H9 (cell line): ENCODE measurements around the gene PLXNA2. TPM values are rescaled to one million over a fixed set of nuclear protein-coding genes. Genes with fewer than 3 reads are reported as not detected.
A peak's percentile ranks its signal among the peaks of the same experiment; 100 is the strongest.

ENCODE experiments used
- DNase-seq: peaks from one replicate; pipeline ENCODE4 v3.0.0-alpha.2; 2017
- H2AFZ ChIP-seq: one replicate; pipeline ENCODE4 v1.6.1; 2013; ENCODE audit warnings: mild to moderate bottlenecking, low read length, control low read depth, moderate library complexity
- H2AK5ac ChIP-seq: 2 replicates; pipeline ENCODE4 v1.6.1; 2013; ENCODE audit warnings: low read length, control low read depth, mixed read lengths; ENCODE audit not compliant: insufficient read length
- H2BK120ac ChIP-seq: one replicate; pipeline ENCODE4 v1.6.1; 2013; ENCODE audit warnings: low read depth, mild to moderate bottlenecking, low read length, control low read depth, inconsistent platforms; ENCODE audit not compliant: poor library complexity, severe bottlenecking
- H2BK12ac ChIP-seq: 2 replicates; pipeline ENCODE4 v1.6.1; 2013; ENCODE audit warnings: low read length, control low read depth, mixed read lengths, low read depth; ENCODE audit not compliant: insufficient read length
- H2BK15ac ChIP-seq: 2 replicates; pipeline ENCODE4 v1.6.1; 2013; ENCODE audit warnings: low read depth, low read length, control low read depth
- H2BK20ac ChIP-seq: one replicate; pipeline ENCODE4 v1.6.1; 2013; ENCODE audit warnings: low read depth, mild to moderate bottlenecking, low read length, control low read depth, inconsistent platforms; ENCODE audit not compliant: poor library complexity, severe bottlenecking
- H2BK5ac ChIP-seq: 2 replicates; pipeline ENCODE4 v1.6.1; 2013; ENCODE audit warnings: low read length, control low read depth, mixed read lengths; ENCODE audit not compliant: insufficient read length
- H3K14ac ChIP-seq: 2 replicates; pipeline ENCODE4 v1.6.1; 2013; ENCODE audit warnings: low read length, control low read depth; ENCODE audit not compliant: insufficient read depth
- H3K18ac ChIP-seq: 2 replicates; pipeline ENCODE4 v1.6.1; 2013; ENCODE audit warnings: low read depth, mild to moderate bottlenecking, mixed read lengths, low read length, control low read depth; ENCODE audit not compliant: insufficient read length
- H3K23ac ChIP-seq: 2 replicates; pipeline ENCODE4 v1.6.1; 2013; ENCODE audit warnings: low read length, control low read depth, mixed read lengths, low read depth; ENCODE audit not compliant: insufficient read length
- H3K23me2 ChIP-seq: 2 replicates; pipeline ENCODE4 v1.6.1; 2013; ENCODE audit warnings: low read depth, mild to moderate bottlenecking, mixed read lengths, low read length, control low read depth; ENCODE audit not compliant: insufficient read length, poor library complexity, severe bottlenecking
- H3K27ac ChIP-seq: 2 replicates; pipeline ENCODE4 v1.5.1; 2013; ENCODE audit warnings: low read length, control low read depth, mixed read lengths, low read depth; ENCODE audit not compliant: insufficient read length
- H3K27me3 ChIP-seq: 2 replicates; pipeline ENCODE4 v1.6.1; 2013; ENCODE audit warnings: low read length, control low read depth, inconsistent platforms; ENCODE audit not compliant: insufficient read depth
- H3K4ac ChIP-seq: 2 replicates; pipeline ENCODE4 v1.6.1; 2013; ENCODE audit warnings: low read depth, mild to moderate bottlenecking, control low read depth, inconsistent platforms, low read length, moderate library complexity
- H3K4me1 ChIP-seq: 2 replicates; pipeline ENCODE4 v1.6.1; 2013; ENCODE audit warnings: low read length, control low read depth, inconsistent platforms; ENCODE audit not compliant: insufficient read depth
- H3K4me2 ChIP-seq: 2 replicates; pipeline ENCODE4 v1.6.1; 2013; ENCODE audit warnings: low read length, control low read depth, mixed read lengths; ENCODE audit not compliant: insufficient read length, insufficient read depth
- H3K56ac ChIP-seq: 2 replicates; pipeline ENCODE4 v1.6.1; 2013; ENCODE audit warnings: low read depth, mild to moderate bottlenecking, mixed read lengths, low read length, control low read depth; ENCODE audit not compliant: insufficient read length
- H3K79me1 ChIP-seq: 2 replicates; pipeline ENCODE4 v1.6.1; 2013; ENCODE audit warnings: low read depth, mild to moderate bottlenecking, moderate library complexity, low read length, control low read depth, inconsistent platforms; ENCODE audit not compliant: insufficient read depth, poor library complexity, severe bottlenecking
- H3K79me2 ChIP-seq: 2 replicates; pipeline ENCODE4 v1.6.1; 2013; ENCODE audit warnings: low read length, control low read depth, inconsistent platforms; ENCODE audit not compliant: insufficient read depth
- H3K9ac ChIP-seq: 2 replicates; pipeline ENCODE4 v1.6.1; 2013; ENCODE audit warnings: low read length, control low read depth, mixed read lengths; ENCODE audit not compliant: insufficient read length; ENCODE audit errors: extremely low read depth
- H3K9me3 ChIP-seq: one replicate; pipeline ENCODE4 v1.6.1; 2013; ENCODE audit warnings: low read depth, low read length, inconsistent platforms; ENCODE audit not compliant: control insufficient read depth
- H3T11ph ChIP-seq: one replicate; pipeline ENCODE4 v1.6.1; 2013; ENCODE audit warnings: mild to moderate bottlenecking, low read length, control low read depth, inconsistent platforms
- H4K20me1 ChIP-seq: one replicate; pipeline ENCODE4 v1.6.1; 2013; ENCODE audit not compliant: control insufficient read depth, insufficient read length, insufficient read depth
- H4K5ac ChIP-seq: 2 replicates; pipeline ENCODE4 v1.6.1; 2013; ENCODE audit warnings: low read depth, mild to moderate bottlenecking, mixed read lengths, low read length, control low read depth; ENCODE audit not compliant: insufficient read length
- H4K8ac ChIP-seq: replicated peaks from 2 replicates; pipeline ENCODE4 v1.6.1; 2013; ENCODE audit warnings: low read length, control low read depth, mixed read lengths, low read depth; ENCODE audit not compliant: insufficient read length
- H4K91ac ChIP-seq: 2 replicates; pipeline ENCODE4 v1.6.1; 2013; ENCODE audit warnings: low read depth, mild to moderate bottlenecking, moderate library complexity, mixed read lengths, low read length, control low read depth; ENCODE audit not compliant: insufficient read length
- H3K27ac Mint-ChIP-seq, 3 experiments: 2 replicates in 2 of 3; 3 replicates in 1 of 3; pipeline ENCODE4 v1.8.0; 2020 to 2021; ENCODE audit warnings: mixed read lengths in 3 of 3, mild to moderate bottlenecking in 1 of 3, moderate library complexity in 1 of 3
- H3K27me3 Mint-ChIP-seq: 2 replicates; pipeline ENCODE4 v1.8.0; 2021; ENCODE audit warnings: low read depth, mild to moderate bottlenecking, moderate library complexity, mixed read lengths
- H3K36me3 Mint-ChIP-seq, 3 experiments: 2 replicates in 2 of 3; 3 replicates in 1 of 3; pipeline ENCODE4 v1.8.0; 2020 to 2021; ENCODE audit warnings: low read depth in 3 of 3, mixed read lengths in 3 of 3; ENCODE audit not compliant: insufficient read depth in 1 of 3
- H3K4me1 Mint-ChIP-seq, 2 experiments: 2 replicates each; pipeline ENCODE4 v1.8.0; 2020; ENCODE audit warnings: mixed read lengths in 2 of 2
- H3K4me3 Mint-ChIP-seq, 2 experiments: 2 replicates in 1 of 2; 3 replicates in 1 of 2; pipeline ENCODE4 v1.8.0; 2020 to 2021; ENCODE audit warnings: mild to moderate bottlenecking in 2 of 2, mixed read lengths in 2 of 2, moderate library complexity in 1 of 2
- H3K9me3 Mint-ChIP-seq, 2 experiments: 2 replicates in 1 of 2; 3 replicates in 1 of 2; pipeline ENCODE4 v1.8.0; 2020; ENCODE audit warnings: mild to moderate bottlenecking in 2 of 2, mixed read lengths in 2 of 2, moderate library complexity in 1 of 2
- CTCF ChIP-seq: fragments of 200-600 bp; sonication (generic); conservative IDR thresholded peaks from 3 replicates; pipeline ENCODE4 v1.8.0; 2021; ENCODE audit warnings: antibody characterized with exemption, mild to moderate bottlenecking
- WGBS: extraction: QIAGEN DNeasy Blood & Tissue Kit; methylation state at CpG from one replicate; pipeline ENCODE4 v1.1.7; 2013; ENCODE audit warnings: missing lambda C conversion rate, low lambda C conversion rate, mixed read lengths; ENCODE audit not compliant: insufficient read length; ENCODE audit errors: extremely low coverage; 5-methylcytosine and 5-hydroxymethylcytosine counted together
- total RNA-seq: library from RNA; stranded (reverse); gene quantifications from 2 replicates; pipeline ENCODE4 v1.2.1, GENCODE V29; 2021

The PLXNA2 gene
- total RNA-seq, 1 experiment from 2014 or later: 0.57 TPM

GRCh38 chr1:208245185-208245705 lies 1.1 kb upstream of the PLXNA2 start:
- no peaks in the 10 kb centered on the region for H4K20me1 ChIP-seq
- H4K5ac ChIP-seq: no peak overlapping the region
- H3K27ac ChIP-seq: no peak overlapping the region
- H3K23me2 ChIP-seq: peaks cover 19% of the 10 kb centered on the region
- H3K79me2 ChIP-seq: no peaks in the 10 kb centered on the region
- H2AK5ac ChIP-seq: no peak overlapping the region
- Mint-ChIP-seq H3K4me1 (peaks cover 21% of the 10 kb centered on the region in 2 experiments), H3K9me3 (peaks cover 0 to 4% of the 10 kb centered on the region in 2 experiments; a peak in 1 of 5 replicates), H3K27me3 (peaks cover 72% of the 10 kb centered on the region), H3K36me3 (no peaks in the 10 kb centered on the region; a peak in 2 of 7 replicates), H3K27ac (no peak overlapping the region), H3K4me3 (peak overlapping the region; percentile 68 to 80)
- no peak overlapping the region for H3K56ac ChIP-seq
- H3K4me1 ChIP-seq: no peaks in the 10 kb centered on the region
- no peak overlapping the region for H3K18ac ChIP-seq
- no peak overlapping the region for H4K8ac ChIP-seq
- no peak overlapping the region for H2BK120ac ChIP-seq
- no peaks in the 10 kb centered on the region for H3K79me1 ChIP-seq
- peak; percentile 83 for DNase-seq
- H2BK12ac ChIP-seq: no peak overlapping the region
- H2BK15ac ChIP-seq: no peak overlapping the region
- no peaks in the 10 kb centered on the region for H3K9me3 ChIP-seq
- H3K9ac ChIP-seq: no peak overlapping the region
- no peak overlapping the region for H3K23ac ChIP-seq
- H3K4ac ChIP-seq: no peak overlapping the region
- no peak overlapping the region for H2BK5ac ChIP-seq
- no peak overlapping the region for H3T11ph ChIP-seq
- peak overlapping the region; percentile 70 for H3K4me2 ChIP-seq
- H2BK20ac ChIP-seq: no peak overlapping the region
- TF ChIP-seq CTCF: peak; percentile 80
- no peak overlapping the region for H2AFZ ChIP-seq
- H3K27me3 ChIP-seq: peaks cover 24% of the 10 kb centered on the region; the same call in 1 of the 2 replicates
- no peak overlapping the region for H3K14ac ChIP-seq
- no CpG with 5 or more reads among the region's 22 CpGs for WGBS
- H4K91ac ChIP-seq: no peak overlapping the region
